GM18507 (cell line): ENCODE results near the gene TMEM135.
"Not testable (repeated sequence)": the region's sequence is repeated elsewhere in the genome, so short reads cannot be mapped to it uniquely, and the experiment has no call there.

Experiments used
- DNase-seq: peaks from one replicate; pipeline ENCODE4 v3.0.0; 2011; ENCODE audit warnings: low read depth; ENCODE audit not compliant: insufficient read length; ENCODE audit errors: extremely low spot score
- FAIRE-seq: peaks from 2 replicates; lab custom pipeline; 2011; peaks lifted over from hg19 to GRCh38; lab: Jason Lieb, UNC

Gene TMEM135

GRCh38 chr11:87181143-87181542 lies 143.4 kb downstream of the TMEM135 start:
- FAIRE-seq (no peak), DNase-seq (no peak)

- no peak for FAIRE-seq
These were observed 147.5 kb downstream of the TMEM135 start for GRCh38 chr11:87185228-87185627.

GRCh38 chr11:87187076-87187475 lies 149.3 kb downstream of the TMEM135 start:
- no peak for FAIRE-seq
- DNase-seq: no peak

More at GRCh38 chr11:87185228-87185627, 147.5 kb downstream of the TMEM135 start:
- DNase-seq: no peak

- FAIRE-seq (no peak), DNase-seq (no peak)
These were observed 150.2 kb downstream of the TMEM135 start for GRCh38 chr11:87187930-87188329.

- not testable (repeated sequence) for FAIRE-seq, DNase-seq
These were observed 150.7 kb downstream of the TMEM135 start for GRCh38 chr11:87188396-87188795.

- DNase-seq, FAIRE-seq: not testable (repeated sequence)
These were observed 151.2 kb downstream of the TMEM135 start for GRCh38 chr11:87188921-87189320.

- no peak for DNase-seq
- no peak for FAIRE-seq
These were observed 152.3 kb downstream of the TMEM135 start for GRCh38 chr11:87190071-87190470.

GRCh38 chr11:87193756-87194470 lies 156.2 kb downstream of the TMEM135 start:
- no peak for FAIRE-seq
- no peak for DNase-seq

- DNase-seq: no peak
- FAIRE-seq: no peak
These were observed 157.5 kb downstream of the TMEM135 start for GRCh38 chr11:87194985-87195820.

GRCh38 chr11:87198266-87198881 lies 160.6 kb downstream of the TMEM135 start:
- DNase-seq (no peak), FAIRE-seq (no peak)

- no peak for FAIRE-seq
These were observed 163.6 kb downstream of the TMEM135 start for GRCh38 chr11:87201376-87201775.

GRCh38 chr11:87203907-87204602 lies 166.3 kb downstream of the TMEM135 start:
- DNase-seq: no peak

More at GRCh38 chr11:87201376-87201775, 163.6 kb downstream of the TMEM135 start:
- DNase-seq: no peak

GRCh38 chr11:87212891-87213290 lies 175.2 kb downstream of the TMEM135 start:
- no peak for FAIRE-seq
- DNase-seq: no peak

More at GRCh38 chr11:87203907-87204602, 166.3 kb downstream of the TMEM135 start:
- FAIRE-seq: no peak

- peak; percentile 54 for FAIRE-seq
- DNase-seq: peak; percentile 2
These were observed 175.7 kb downstream of the TMEM135 start for GRCh38 chr11:87213444-87213843.

GRCh38 chr11:87215236-87215635 lies 177.5 kb downstream of the TMEM135 start:
- DNase-seq: no peak
- FAIRE-seq: no peak

- DNase-seq (no peak), FAIRE-seq (no peak)
These were observed 181.5 kb downstream of the TMEM135 start for GRCh38 chr11:87219266-87219665.

GRCh38 chr11:87223816-87224215 lies 186.1 kb downstream of the TMEM135 start:
- FAIRE-seq (no peak), DNase-seq (no peak)

- peak; percentile 5 for FAIRE-seq
- DNase-seq: no peak
These were observed 186.8 kb downstream of the TMEM135 start for GRCh38 chr11:87224486-87224885.

- no peak for FAIRE-seq
These were observed 191.1 kb downstream of the TMEM135 start for GRCh38 chr11:87228820-87229219.

GRCh38 chr11:87230995-87231394 lies 193.3 kb downstream of the TMEM135 start:
- DNase-seq: no peak
- FAIRE-seq: no peak

More at GRCh38 chr11:87228820-87229219, 191.1 kb downstream of the TMEM135 start:
- no peak for DNase-seq
